Panc1 (cell line): ENCODE measurements around the gene PCDHGA1. TPM values are rescaled to one million over a fixed set of nuclear protein-coding genes. Genes with fewer than 3 reads are reported as not detected.

Source experiments
- ATAC-seq: fragments of 200-7000 bp; cut with Tn5 transposase; 2 replicates; pipeline ENCODE4 v1.9.1; 2020; ENCODE audit warnings: mild to moderate bottlenecking, moderate library complexity
- BruUV-seq: library from RNA; stranded (reverse); fragments of 400-500 nt; replicated peaks from 2 replicates; lab custom pipeline; 2021; lab: Mats Ljungman, UMichigan
- CTCF ChIA-PET: fragments of 300-600 bp; sonication (Branson Sonifier 250); formaldehyde crosslinking; loops from one replicate; lab custom pipeline; 2022; ENCODE audit warnings: antibody characterized with exemption; lab: Charles Lee
- POLR2A ChIA-PET: fragments of 300-600 bp; sonication (Branson Sonifier 250); formaldehyde crosslinking; loops from one replicate; lab custom pipeline; 2022; ENCODE audit warnings: antibody characterized with exemption; lab: Charles Lee
- DNase-seq: peaks from one replicate; pipeline ENCODE4 v3.0.0-alpha.2; 2010; ENCODE audit warnings: low read depth, low spot score
- H3K27ac ChIP-seq: 2 replicates; pipeline ENCODE4 v1.5.1; 2011; ENCODE audit warnings: mild to moderate bottlenecking, low read length, inconsistent platforms
- H3K27me3 ChIP-seq: fragments of 200-500 bp; sonication (Bioruptor generic); 2 replicates; pipeline ENCODE4 v1.6.0; 2014; ENCODE audit warnings: low read length, inconsistent platforms; ENCODE audit not compliant: control insufficient read depth, insufficient read depth
- H3K36me3 ChIP-seq: fragments of 200-500 bp; sonication (Bioruptor generic); 2 replicates; pipeline ENCODE4 v1.5.1; 2014; ENCODE audit warnings: inconsistent platforms, mild to moderate bottlenecking, low read length, moderate library complexity; ENCODE audit not compliant: control insufficient read depth, insufficient read depth
- H3K4me1 ChIP-seq: 2 replicates; pipeline ENCODE4 v1.5.1; 2011; ENCODE audit warnings: inconsistent platforms, mild to moderate bottlenecking, low read length, moderate library complexity; ENCODE audit not compliant: control insufficient read depth, insufficient read depth
- H3K4me3 ChIP-seq, 2 experiments: 2 replicates each; pipeline ENCODE4 v1.5.1; 2011 to 2012; ENCODE audit warnings: low read depth in 2 of 2, low read length in 2 of 2, mild to moderate bottlenecking in 2 of 2, inconsistent platforms in 1 of 2, moderate library complexity in 1 of 2
- H3K9me3 ChIP-seq: fragments of 200-500 bp; sonication (Bioruptor generic); 2 replicates; pipeline ENCODE4 v1.5.1; 2014; ENCODE audit warnings: low read depth, mild to moderate bottlenecking, inconsistent platforms, low read length, moderate library complexity; ENCODE audit not compliant: control insufficient read depth, insufficient read depth
- CTCF ChIP-seq: fragments of 450-650 bp; IDR thresholded peaks from 2 replicates; pipeline ENCODE4 v1.5.1; 2017; ENCODE audit warnings: mild to moderate bottlenecking
- POLR2AphosphoS5 ChIP-seq: IDR thresholded peaks from 2 replicates; pipeline ENCODE4 v1.6.1; 2012; ENCODE audit warnings: mild to moderate bottlenecking, low read depth, low read length, moderate library complexity
- REST ChIP-seq, 2 experiments: IDR thresholded peaks; 2 replicates each; pipeline ENCODE4 v1.6.1; 2011 to 2012; ENCODE audit warnings: low read depth in 2 of 2, control low read depth in 1 of 2, low read length in 1 of 2, mild to moderate bottlenecking in 1 of 2, moderate library complexity in 1 of 2; ENCODE audit not compliant: insufficient read depth in 1 of 2
- SIN3A ChIP-seq: IDR thresholded peaks from 2 replicates; pipeline ENCODE4 v1.6.1; 2012; ENCODE audit warnings: low read depth, mild to moderate bottlenecking, low read length, moderate library complexity, borderline replicate concordance; ENCODE audit not compliant: insufficient read depth
- TCF7L2 ChIP-seq: IDR thresholded peaks from 2 replicates; pipeline ENCODE4 v1.6.1; 2011; ENCODE audit warnings: mild to moderate bottlenecking, low read depth, low read length, inconsistent platforms
- in situ Hi-C: cut with HindIII; loops from 2 replicates; pipeline ENCODE4 v1.10.0; 2016; ENCODE audit warnings: low sequenced_read_pairs, low pct_unique_long_range_greater_than_20kb
- intact Hi-C: fragments of 100-400 bp; cut with micrococcal nuclease; formaldehyde crosslinking; loops from one replicate; pipeline ENCODE4 v1.10.0; 2022; ENCODE audit not compliant: unreplicated experiment
- total RNA-seq: library from RNA; stranded (reverse); gene quantifications from one replicate; pipeline ENCODE4 v1.2.1, GENCODE V29; 2021; ENCODE audit not compliant: unreplicated experiment

Gene PCDHGA1
- total RNA-seq, 1 experiment from 2014 or later = 0.92 TPM

GRCh38 chr5:141517312-141517711 lies 187.0 kb downstream of the PCDHGA1 start:
- ChIA-PET POLR2A (interaction anchor here (0.6 kb wide), 1 partner anchor 413 kb away, joined by 3 read pairs; no protein-coding TSS in a partner anchor), CTCF (interaction anchor here (1.1 kb wide), 1 partner anchor 42 kb away, joined by 3 read pairs; no protein-coding TSS in a partner anchor)
- ATAC-seq (no peak), DNase-seq (no peak)
- Histone ChIP-seq H3K36me3 (peaks cover 5% of the 10 kb centered on the region), H3K27ac (no peak overlapping the region), H3K4me3 (no peak overlapping the region), H3K4me1 (peaks cover 50% of the 10 kb centered on the region), H3K9me3 (no peaks in the 10 kb centered on the region; the same call in 1 of the 2 replicates), H3K27me3 (no peaks in the 10 kb centered on the region)
- TF ChIP-seq SIN3A = no peak
- no peak for TF ChIP-seq TCF7L2
- TF ChIP-seq REST (IDR thresholded peaks at IDR 0.05; ENCODE audit: insufficient read depth in 1 of 2, low read depth in 2 of 2, low read length in 1 of 2) = no peak
- in situ Hi-C loops (no loop called here), intact Hi-C loops (no loop called here)
- BruUV-seq = no TSS peak

- Histone ChIP-seq H3K27me3 (no peaks in the 10 kb centered on the region), H3K4me3 (no peak overlapping the region), H3K4me1 (peaks cover 51% of the 10 kb centered on the region), H3K27ac (0 out of 2 replicates have a peak overlapping the region, but pooled peaks have one; percentile 27), H3K36me3 (peaks cover 5% of the 10 kb centered on the region), H3K9me3 (no peaks in the 10 kb centered on the region; the same call in 1 of the 2 replicates)
- no peak for DNase-seq
- no TSS peak for BruUV-seq
- intact Hi-C loops = no loop called here
- ChIA-PET POLR2A (interaction anchor here (0.6 kb wide), 1 partner anchor 413 kb away, joined by 3 read pairs; no protein-coding TSS in a partner anchor), CTCF (no interaction called here)
- ATAC-seq = no peak
- in situ Hi-C loops = no loop called here
- TF ChIP-seq CTCF = no peak
- TF ChIP-seq POLR2AphosphoS5 = no peak
- no peak for TF ChIP-seq TCF7L2
- no peak for TF ChIP-seq SIN3A
- TF ChIP-seq REST (IDR thresholded peaks at IDR 0.05; ENCODE audit: insufficient read depth in 1 of 2, low read depth in 2 of 2, low read length in 1 of 2) = no peak
Observed at GRCh38 chr5:141517880-141518617, 187.7 kb downstream of the PCDHGA1 start.
